ENCODE results near the gene FAM161B.
"Not testable (repeated sequence)": the region's sequence is repeated elsewhere in the genome, so short reads cannot be mapped to it uniquely, and the experiment has no call there.

The FAM161B gene

DNA sequence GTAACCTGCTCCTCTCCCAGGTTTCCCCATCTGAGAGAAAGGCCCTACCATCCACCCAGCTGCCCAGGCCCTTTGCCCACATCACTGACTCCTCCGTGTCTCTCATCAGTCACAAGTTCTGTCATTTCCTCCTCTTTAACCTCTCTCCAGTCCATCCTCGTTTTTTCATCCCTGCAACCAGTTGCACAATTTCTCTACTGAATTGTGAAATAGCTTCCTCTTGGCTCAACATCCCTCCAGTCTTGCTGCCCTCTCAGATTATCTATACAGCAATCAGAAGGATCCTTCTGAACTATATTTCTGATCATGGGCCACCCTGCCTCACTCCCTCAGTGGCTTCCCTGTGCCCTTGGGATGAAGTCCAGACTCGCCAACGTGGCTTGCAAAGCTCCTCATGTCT, 6.8 kb downstream of the FAM161B start:
- H3K27ac ChIP-seq (ENCODE audit: low read depth, low read length), result no peak overlapping the region
- no peak overlapping the region for H3K9ac ChIP-seq (ENCODE audit: low read depth, low read length)

DNA sequence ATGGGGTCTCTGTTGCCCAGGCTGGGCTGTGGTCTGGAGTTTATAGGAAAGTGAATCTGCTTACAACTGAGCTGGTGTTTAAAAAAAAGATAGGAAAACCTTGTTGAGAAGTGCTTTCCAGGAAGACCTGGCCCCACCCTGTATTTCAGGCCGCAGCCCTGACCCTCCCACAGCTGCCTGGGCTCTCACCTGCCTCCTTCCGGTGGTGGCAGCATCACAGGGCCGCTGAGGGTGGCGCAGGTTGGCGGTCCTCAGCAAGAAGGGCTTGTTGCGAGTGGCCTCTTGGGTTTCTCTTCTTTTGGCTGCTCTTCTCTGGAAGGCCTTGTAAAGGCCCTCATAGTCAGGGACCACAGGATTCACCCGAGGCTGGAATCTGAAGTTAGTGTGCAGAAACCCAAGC, 7.7 kb downstream of the FAM161B start:
- H3K4me3 ChIP-seq (ENCODE audit: low read depth, low read length), result no peak overlapping the region
- H3K27me3 ChIP-seq (ENCODE audit: control insufficient read depth, insufficient read depth, low read length), result no peaks in the 10 kb centered on the region
- H3K4me1 ChIP-seq (ENCODE audit: control insufficient read depth, insufficient read depth, low read length), result no peaks in the 10 kb centered on the region
- no peak overlapping the region for H3K27ac ChIP-seq (ENCODE audit: low read depth, low read length)
- H3K9ac ChIP-seq (ENCODE audit: low read depth, low read length), result no peak overlapping the region
- H3K9me3 ChIP-seq (ENCODE audit: control insufficient read depth, insufficient read depth, low read length), result no peaks in the 10 kb centered on the region
- no peaks in the 10 kb centered on the region for H3K36me3 ChIP-seq (ENCODE audit: control insufficient read depth, insufficient read depth, low read length)

More for the DNA sequence above, 6.8 kb downstream of the FAM161B start:
- Histone ChIP-seq H3K9me3 (ENCODE audit: control insufficient read depth, insufficient read depth, low read length) (no peaks in the 10 kb centered on the region), H3K36me3 (ENCODE audit: control insufficient read depth, insufficient read depth, low read length) (no peaks in the 10 kb centered on the region), H3K27me3 (ENCODE audit: control insufficient read depth, insufficient read depth, low read length) (no peaks in the 10 kb centered on the region), H3K4me3 (ENCODE audit: low read depth, low read length) (no peak overlapping the region), H3K4me1 (ENCODE audit: control insufficient read depth, insufficient read depth, low read length) (no peaks in the 10 kb centered on the region)

DNA sequence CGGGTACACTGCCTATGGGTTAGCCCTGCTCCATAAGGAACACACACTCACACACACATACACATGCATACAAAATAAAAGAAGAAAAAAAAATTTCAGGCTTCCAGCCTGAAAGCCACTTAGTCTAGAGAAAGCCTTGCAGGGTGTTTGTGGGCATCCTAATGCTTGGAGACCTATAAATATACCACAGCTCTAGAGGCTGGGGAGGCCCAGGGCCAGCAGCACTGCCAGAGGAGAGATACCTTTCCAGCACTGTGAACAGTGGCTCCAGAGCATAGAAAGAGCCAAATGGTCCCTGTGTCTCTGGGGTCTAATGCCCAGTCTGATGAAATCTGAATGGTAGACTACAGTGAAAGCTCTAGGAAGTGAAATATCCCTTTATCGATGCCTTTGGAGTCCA, 12.9 kb downstream of the FAM161B start:
- H3K36me3 ChIP-seq (ENCODE audit: control insufficient read depth, insufficient read depth, low read length), result peaks cover 12% of the 10 kb centered on the region
- no peak overlapping the region for H3K4me3 ChIP-seq (ENCODE audit: low read depth, low read length)
- no peaks in the 10 kb centered on the region for H3K9me3 ChIP-seq (ENCODE audit: control insufficient read depth, insufficient read depth, low read length)
- H3K27me3 ChIP-seq (ENCODE audit: control insufficient read depth, insufficient read depth, low read length), result no peaks in the 10 kb centered on the region
- no peak overlapping the region for H3K27ac ChIP-seq (ENCODE audit: low read depth, low read length)
- H3K4me1 ChIP-seq (ENCODE audit: control insufficient read depth, insufficient read depth, low read length), result no peaks in the 10 kb centered on the region
- no peak overlapping the region for H3K9ac ChIP-seq (ENCODE audit: low read depth, low read length)

DNA sequence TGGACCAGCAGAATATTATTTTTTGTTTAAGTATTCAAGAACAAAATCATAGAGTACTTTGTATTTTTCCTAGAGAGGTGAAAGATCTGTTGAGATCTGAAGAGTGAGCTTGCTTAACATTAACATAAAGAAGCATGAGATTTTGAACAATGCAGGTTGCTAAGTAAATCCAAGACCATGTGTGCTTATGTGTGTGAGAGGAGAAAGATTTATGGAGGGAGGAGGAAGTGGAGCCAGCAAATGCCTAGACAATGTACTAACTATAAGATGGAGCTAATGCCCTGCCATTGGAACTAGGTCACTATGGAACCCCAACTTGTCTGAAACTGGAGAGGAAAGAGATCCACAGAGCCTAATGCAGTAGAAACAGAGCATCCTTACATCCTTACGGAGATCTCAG, 13.3 kb downstream of the FAM161B start:
- Histone ChIP-seq H3K9me3 (ENCODE audit: control insufficient read depth, insufficient read depth, low read length) (no peaks in the 10 kb centered on the region), H3K27ac (ENCODE audit: low read depth, low read length) (no peak overlapping the region), H3K9ac (ENCODE audit: low read depth, low read length) (no peak overlapping the region), H3K4me1 (ENCODE audit: control insufficient read depth, insufficient read depth, low read length) (no peaks in the 10 kb centered on the region), H3K27me3 (ENCODE audit: control insufficient read depth, insufficient read depth, low read length) (no peaks in the 10 kb centered on the region), H3K4me3 (ENCODE audit: low read depth, low read length) (no peak overlapping the region), H3K36me3 (ENCODE audit: control insufficient read depth, insufficient read depth, low read length) (peaks cover 17% of the 10 kb centered on the region)

DNA sequence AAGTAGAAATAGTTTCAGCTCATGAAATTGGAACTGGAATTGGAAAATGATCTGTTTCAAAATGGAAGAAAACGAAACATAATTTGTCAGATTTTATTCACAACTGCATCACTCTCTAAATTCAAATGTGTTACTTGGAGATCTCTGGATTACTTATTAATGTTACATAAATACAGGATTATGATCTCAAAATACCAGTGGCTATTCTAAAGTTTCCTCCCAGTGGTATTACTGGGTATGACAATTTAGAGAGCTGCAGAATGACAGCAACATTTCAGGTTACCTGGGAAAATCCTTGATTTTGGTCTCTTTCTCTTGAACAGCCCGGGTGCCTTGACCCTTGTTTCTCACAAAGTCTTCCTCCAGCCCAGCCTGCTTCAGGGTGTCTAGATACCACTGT, 14.2 kb downstream of the FAM161B start:
- Histone ChIP-seq H3K27ac (ENCODE audit: low read depth, low read length) (no peak overlapping the region), H3K27me3 (ENCODE audit: control insufficient read depth, insufficient read depth, low read length) (no peaks in the 10 kb centered on the region), H3K9ac (ENCODE audit: low read depth, low read length) (no peak overlapping the region), H3K4me3 (ENCODE audit: low read depth, low read length) (no peak overlapping the region), H3K9me3 (ENCODE audit: control insufficient read depth, insufficient read depth, low read length) (no peaks in the 10 kb centered on the region), H3K4me1 (ENCODE audit: control insufficient read depth, insufficient read depth, low read length) (no peaks in the 10 kb centered on the region), H3K36me3 (ENCODE audit: control insufficient read depth, insufficient read depth, low read length) (peaks cover 26% of the 10 kb centered on the region)

DNA sequence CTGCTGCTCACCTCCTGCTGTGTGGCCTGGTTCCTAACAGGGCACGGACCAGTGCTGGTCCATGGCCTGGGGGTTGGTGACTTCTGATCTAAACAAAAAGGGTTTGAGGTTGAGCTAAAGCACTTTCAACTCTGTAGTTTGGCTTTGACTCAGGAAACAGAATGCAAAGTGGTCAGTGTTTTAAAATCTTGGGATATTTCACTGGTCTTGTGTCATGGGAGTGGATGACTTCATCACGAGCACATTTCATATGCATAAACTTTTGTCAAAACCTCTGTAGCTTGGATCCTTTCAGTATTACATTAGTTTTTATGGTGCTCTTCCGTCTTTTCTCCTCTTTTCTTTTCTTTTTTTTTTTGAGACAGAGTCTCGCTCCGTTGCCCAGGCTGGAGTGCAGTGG, 25.6 kb downstream of the FAM161B start:
- no peak overlapping the region for H3K4me3 ChIP-seq (ENCODE audit: low read depth, low read length)
- H3K4me1 ChIP-seq (ENCODE audit: control insufficient read depth, insufficient read depth, low read length), result no peaks in the 10 kb centered on the region
- peaks cover 70% of the 10 kb centered on the region for H3K36me3 ChIP-seq (ENCODE audit: control insufficient read depth, insufficient read depth, low read length)
- no peaks in the 10 kb centered on the region for H3K27me3 ChIP-seq (ENCODE audit: control insufficient read depth, insufficient read depth, low read length)
- H3K27ac ChIP-seq (ENCODE audit: low read depth, low read length), result no peak overlapping the region
- H3K9ac ChIP-seq (ENCODE audit: low read depth, low read length), result no peak overlapping the region
- H3K9me3 ChIP-seq (ENCODE audit: control insufficient read depth, insufficient read depth, low read length), result no peaks in the 10 kb centered on the region

DNA sequence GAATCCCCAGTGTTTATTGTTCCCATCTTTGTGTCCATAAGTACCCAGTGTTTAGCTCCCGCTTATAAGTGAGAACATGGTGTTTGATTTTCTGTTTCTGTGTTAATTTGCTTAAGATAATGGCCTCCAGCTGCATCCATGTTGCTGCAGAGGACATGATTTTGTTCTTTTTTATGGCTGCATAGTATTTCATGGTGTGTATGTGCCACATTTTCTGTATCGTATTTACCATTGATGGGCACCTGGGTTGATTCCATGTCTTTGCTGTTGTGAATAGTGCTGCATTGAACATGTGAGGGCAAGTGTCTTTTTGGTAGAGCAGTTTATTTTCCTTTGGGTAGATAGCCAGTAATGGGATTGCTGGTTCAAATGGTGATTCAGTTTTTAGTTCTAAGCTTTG, 30.4 kb downstream of the FAM161B start:
- not testable (repeated sequence) for H3K9ac ChIP-seq (ENCODE audit: low read depth, low read length); H3K4me1 ChIP-seq (ENCODE audit: control insufficient read depth, insufficient read depth, low read length); H3K9me3 ChIP-seq (ENCODE audit: control insufficient read depth, insufficient read depth, low read length); H3K27ac ChIP-seq (ENCODE audit: low read depth, low read length); H3K4me3 ChIP-seq (ENCODE audit: low read depth, low read length); H3K27me3 ChIP-seq (ENCODE audit: control insufficient read depth, insufficient read depth, low read length)
- H3K36me3 ChIP-seq (ENCODE audit: control insufficient read depth, insufficient read depth, low read length), result peaks cover 39% of the 10 kb centered on the region

DNA sequence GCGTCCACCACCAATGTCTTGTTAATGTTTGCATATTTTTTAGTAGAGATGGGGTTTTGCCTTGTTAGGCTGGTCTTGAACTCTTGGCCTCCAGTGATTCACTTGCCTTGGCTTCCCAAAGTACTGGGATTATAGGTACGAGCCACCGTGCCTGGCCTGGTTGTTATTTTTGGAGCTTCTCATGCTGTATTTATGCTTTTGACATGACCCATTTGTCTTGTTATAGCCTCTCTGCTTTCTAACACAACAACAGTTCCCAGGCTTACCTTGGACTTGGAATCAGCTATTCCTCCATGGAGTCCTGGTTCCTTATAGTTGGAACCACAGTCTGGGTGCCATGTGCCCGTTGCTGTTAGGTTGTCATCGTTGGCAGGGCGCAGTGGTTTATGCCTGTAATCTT, 33.6 kb downstream of the FAM161B start:
- Histone ChIP-seq H3K36me3 (ENCODE audit: control insufficient read depth, insufficient read depth, low read length) (peaks cover 26% of the 10 kb centered on the region), H3K27ac (ENCODE audit: low read depth, low read length) (no peak overlapping the region), H3K4me1 (ENCODE audit: control insufficient read depth, insufficient read depth, low read length) (no peaks in the 10 kb centered on the region), H3K4me3 (ENCODE audit: low read depth, low read length) (no peak overlapping the region), H3K9ac (ENCODE audit: low read depth, low read length) (no peak overlapping the region), H3K27me3 (ENCODE audit: control insufficient read depth, insufficient read depth, low read length) (no peaks in the 10 kb centered on the region), H3K9me3 (ENCODE audit: control insufficient read depth, insufficient read depth, low read length) (no peaks in the 10 kb centered on the region)

DNA sequence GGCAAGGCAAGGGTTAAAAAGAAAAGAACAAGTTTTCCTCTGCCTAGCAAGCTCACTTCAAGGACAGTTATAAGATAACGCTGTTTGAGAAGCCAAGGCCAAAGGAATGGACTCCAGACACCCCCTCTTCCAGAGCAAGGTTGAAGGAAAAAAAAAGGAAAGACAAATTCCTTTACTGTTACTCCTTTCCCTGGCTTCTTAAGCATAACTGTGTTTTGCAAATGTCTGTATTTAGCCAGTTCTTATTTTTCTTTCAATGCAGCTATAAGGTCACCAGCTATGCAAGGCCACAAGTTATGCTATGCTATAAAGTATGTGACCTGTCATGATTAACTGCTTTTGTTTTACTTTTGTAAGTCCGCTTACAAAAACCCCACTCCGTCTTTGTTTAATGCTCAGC, 36.6 kb downstream of the FAM161B start:
- H3K9ac ChIP-seq (ENCODE audit: low read depth, low read length), result no peak overlapping the region
- no peak overlapping the region for H3K27ac ChIP-seq (ENCODE audit: low read depth, low read length)
- no peaks in the 10 kb centered on the region for H3K27me3 ChIP-seq (ENCODE audit: control insufficient read depth, insufficient read depth, low read length)
- H3K9me3 ChIP-seq (ENCODE audit: control insufficient read depth, insufficient read depth, low read length), result no peaks in the 10 kb centered on the region
- no peaks in the 10 kb centered on the region for H3K4me1 ChIP-seq (ENCODE audit: control insufficient read depth, insufficient read depth, low read length)
- no peak overlapping the region for H3K4me3 ChIP-seq (ENCODE audit: low read depth, low read length)
- H3K36me3 ChIP-seq (ENCODE audit: control insufficient read depth, insufficient read depth, low read length), result peaks cover 48% of the 10 kb centered on the region

DNA sequence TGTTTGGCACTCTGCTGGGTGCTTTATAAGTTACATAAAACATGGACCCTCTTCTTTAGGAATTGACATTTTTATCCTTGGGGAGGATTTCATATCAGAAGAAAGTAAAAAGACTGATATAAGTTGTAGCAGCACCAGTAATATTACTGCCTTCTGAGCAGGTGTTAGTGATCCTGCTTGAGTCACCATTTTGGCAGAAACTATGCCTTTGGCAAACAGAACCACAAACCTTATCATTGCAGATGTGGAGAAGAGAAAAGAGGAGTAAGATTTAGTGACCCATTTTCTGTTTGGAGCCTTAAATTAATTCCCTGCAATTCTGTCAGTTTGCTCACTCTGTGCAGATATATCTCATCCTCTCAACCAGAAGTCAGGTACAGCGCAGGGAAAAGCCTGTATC, 40.2 kb downstream of the FAM161B start:
- H3K36me3 ChIP-seq (ENCODE audit: control insufficient read depth, insufficient read depth, low read length), result peaks cover 76% of the 10 kb centered on the region
- no peak overlapping the region for H3K4me3 ChIP-seq (ENCODE audit: low read depth, low read length)
- H3K9me3 ChIP-seq (ENCODE audit: control insufficient read depth, insufficient read depth, low read length), result no peaks in the 10 kb centered on the region
- H3K27ac ChIP-seq (ENCODE audit: low read depth, low read length), result no peak overlapping the region
- no peaks in the 10 kb centered on the region for H3K27me3 ChIP-seq (ENCODE audit: control insufficient read depth, insufficient read depth, low read length)
- no peak overlapping the region for H3K9ac ChIP-seq (ENCODE audit: low read depth, low read length)
- no peaks in the 10 kb centered on the region for H3K4me1 ChIP-seq (ENCODE audit: control insufficient read depth, insufficient read depth, low read length)

DNA sequence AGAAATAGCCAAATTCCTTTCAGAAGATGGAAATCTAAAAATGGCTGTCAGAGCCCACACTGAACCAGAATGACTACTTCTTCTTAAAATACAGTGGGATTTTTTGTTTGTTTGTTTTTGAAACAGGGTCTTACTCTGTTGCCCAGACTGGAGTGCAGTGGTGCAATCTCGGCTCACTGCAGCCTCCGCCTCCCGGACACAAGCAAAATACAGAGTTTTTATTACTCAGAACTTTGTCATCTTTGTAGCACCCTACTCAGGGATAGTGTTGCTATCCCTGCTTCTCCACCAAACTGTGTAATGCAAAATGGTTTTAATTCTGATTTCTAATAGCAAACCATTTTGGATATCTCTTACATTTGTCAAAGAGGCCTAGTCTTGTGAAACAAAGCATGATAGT, 46.9 kb downstream of the FAM161B start:
- H3K27ac ChIP-seq (ENCODE audit: low read depth, low read length), result no peak overlapping the region
- no peaks in the 10 kb centered on the region for H3K9me3 ChIP-seq (ENCODE audit: control insufficient read depth, insufficient read depth, low read length)
- H3K4me3 ChIP-seq (ENCODE audit: low read depth, low read length), result no peak overlapping the region
- no peaks in the 10 kb centered on the region for H3K27me3 ChIP-seq (ENCODE audit: control insufficient read depth, insufficient read depth, low read length)
- H3K4me1 ChIP-seq (ENCODE audit: control insufficient read depth, insufficient read depth, low read length), result no peaks in the 10 kb centered on the region
- no peak overlapping the region for H3K9ac ChIP-seq (ENCODE audit: low read depth, low read length)
- peaks cover 64% of the 10 kb centered on the region for H3K36me3 ChIP-seq (ENCODE audit: control insufficient read depth, insufficient read depth, low read length)

DNA sequence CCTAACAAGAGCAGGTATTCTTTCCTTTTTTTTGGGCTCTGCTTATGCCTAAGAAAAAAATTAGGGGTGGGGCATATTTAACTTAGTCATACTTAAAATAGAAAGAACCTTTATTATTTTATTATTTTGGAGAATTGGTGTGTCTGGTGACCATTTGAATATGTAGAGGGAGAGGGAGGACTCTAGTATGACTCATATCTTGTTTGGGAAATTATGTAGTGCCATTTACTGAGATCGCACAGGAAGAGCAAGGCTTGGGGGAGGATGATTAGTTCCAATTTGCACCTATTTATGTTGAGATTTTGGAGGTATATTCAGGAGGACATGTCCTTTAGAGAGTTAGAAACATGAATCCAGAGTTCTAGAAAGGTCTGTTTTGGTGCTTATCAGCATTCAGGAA, 53.4 kb downstream of the FAM161B start:
- Histone ChIP-seq H3K4me1 (ENCODE audit: control insufficient read depth, insufficient read depth, low read length) (no peaks in the 10 kb centered on the region), H3K27ac (ENCODE audit: low read depth, low read length) (no peak overlapping the region), H3K4me3 (ENCODE audit: low read depth, low read length) (no peak overlapping the region), H3K9ac (ENCODE audit: low read depth, low read length) (no peak overlapping the region), H3K9me3 (ENCODE audit: control insufficient read depth, insufficient read depth, low read length) (no peaks in the 10 kb centered on the region), H3K27me3 (ENCODE audit: control insufficient read depth, insufficient read depth, low read length) (no peaks in the 10 kb centered on the region), H3K36me3 (ENCODE audit: control insufficient read depth, insufficient read depth, low read length) (peaks cover 71% of the 10 kb centered on the region)
